Hepatocyte (in vitro differentiated cells): ENCODE data around the gene TREH. TPM values are rescaled to one million over a fixed set of nuclear protein-coding genes. Genes with fewer than 3 reads are reported as not detected.

Experiments
- DNase-seq: peaks from one replicate; pipeline ENCODE4 v3.0.0-alpha.2; 2016; ENCODE audit warnings: low spot score
- H2AFZ ChIP-seq: fragments of 200-600 bp; sonication (generic); 2 replicates; pipeline ENCODE4 v1.6.0; 2016; ENCODE audit warnings: antibody characterized with exemption, mild to moderate bottlenecking
- H3K27ac ChIP-seq: fragments of 200-600 bp; sonication (generic); 2 replicates; pipeline ENCODE4 v1.5.1; 2016; ENCODE audit warnings: mild to moderate bottlenecking
- H3K27me3 ChIP-seq: fragments of 200-600 bp; sonication (generic); 2 replicates; pipeline ENCODE4 v1.6.1; 2016
- H3K36me3 ChIP-seq: fragments of 200-600 bp; sonication (generic); replicated peaks from 2 replicates; pipeline ENCODE4 v1.5.1; 2016; ENCODE audit warnings: low read depth; ENCODE audit not compliant: insufficient read depth
- H3K4me1 ChIP-seq: fragments of 200-600 bp; sonication (generic); 2 replicates; pipeline ENCODE4 v1.5.1; 2016; ENCODE audit warnings: mild to moderate bottlenecking, moderate library complexity; ENCODE audit not compliant: insufficient read depth
- H3K4me2 ChIP-seq: fragments of 200-600 bp; sonication (generic); 2 replicates; pipeline ENCODE4 v1.6.0; 2016
- H3K4me3 ChIP-seq: fragments of 200-600 bp; sonication (generic); 2 replicates; pipeline ENCODE4 v1.5.1; 2016; ENCODE audit warnings: mild to moderate bottlenecking
- H3K79me2 ChIP-seq: fragments of 200-600 bp; sonication (generic); 2 replicates; pipeline ENCODE4 v1.6.0; 2017; ENCODE audit warnings: mild to moderate bottlenecking
- H3K9me2 ChIP-seq: fragments of 200-600 bp; sonication (generic); replicated peaks from 2 replicates; pipeline ENCODE4 v1.6.0; 2017; ENCODE audit warnings: mild to moderate bottlenecking; ENCODE audit not compliant: insufficient read depth
- H3K9me3 ChIP-seq: fragments of 200-600 bp; sonication (generic); 2 replicates; pipeline ENCODE4 v1.5.1; 2016; ENCODE audit warnings: low read depth, mild to moderate bottlenecking
- H4K20me1 ChIP-seq: fragments of 200-600 bp; sonication (generic); 2 replicates; pipeline ENCODE4 v1.6.0; 2016; ENCODE audit warnings: mild to moderate bottlenecking; ENCODE audit not compliant: insufficient read depth, poor library complexity, severe bottlenecking
- CTCF ChIP-seq: fragments of 200-600 bp; sonication (generic); IDR thresholded peaks from 2 replicates; pipeline ENCODE4 v1.5.1; 2016; ENCODE audit warnings: antibody characterized with exemption, mild to moderate bottlenecking; ENCODE audit not compliant: poor library complexity
- EZH2 ChIP-seq: fragments of 200-600 bp; sonication (generic); IDR thresholded peaks from 2 replicates; pipeline ENCODE4 v1.6.1; 2016; ENCODE audit warnings: antibody characterized with exemption, mild to moderate bottlenecking, borderline replicate concordance
- EZH2phosphoT487 ChIP-seq: fragments of 200-600 bp; sonication (generic); IDR thresholded peaks from one replicate; pipeline ENCODE4 v1.6.1; 2018; ENCODE audit warnings: antibody characterized with exemption, mild to moderate bottlenecking, low read depth, moderate library complexity; ENCODE audit not compliant: unreplicated experiment, severe bottlenecking
- WGBS: methylation state at CpG from one replicate; pipeline ENCODE4 v1.1.6; 2016; ENCODE audit warnings: low lambda C conversion rate; ENCODE audit errors: missing lambda C conversion rate; 5-methylcytosine and 5-hydroxymethylcytosine counted together
- polyA plus RNA-seq: library from polyadenylated mRNA; unstranded; fragments of >200 nt; fragmentation: Nextera tagmentation; extraction: Ambion mirVana; gene quantifications from 2 replicates; pipeline ENCODE4 v1.2.1, GENCODE V29; 2016
- total RNA-seq: library from RNA; depleted of rRNA; stranded (reverse); fragments of >200 nt; gene quantifications from 2 replicates; pipeline ENCODE4 v1.2.3, GENCODE V29; 2014

The TREH gene
- total and polyA plus RNA-seq, 2 experiments from 2014 or later, result 6.6 to 10.7 TPM

GRCh38 chr11:118638726-118639125 is 40.7 kb downstream of the TREH start:
- no peaks in the 10 kb centered on the region for H3K9me2 ChIP-seq
- no peak overlapping the region for H2AFZ ChIP-seq
- no peak overlapping the region for H3K4me3 ChIP-seq
- no peak for DNase-seq
- TF ChIP-seq EZH2phosphoT487 (no peak), EZH2 (no peak), CTCF (no peak)
- H3K9me3 ChIP-seq, result no peaks in the 10 kb centered on the region
- H3K4me1 ChIP-seq, result peaks cover 27% of the 10 kb centered on the region
- no peak overlapping the region for H3K4me2 ChIP-seq
- no peaks in the 10 kb centered on the region for H3K27me3 ChIP-seq
- WGBS, result 95% methylated on average over 6 of the region's 6 CpGs
- H3K27ac ChIP-seq, result no peak overlapping the region
- H3K79me2 ChIP-seq, result no peaks in the 10 kb centered on the region
- H4K20me1 ChIP-seq, result no peaks in the 10 kb centered on the region
- H3K36me3 ChIP-seq, result no peaks in the 10 kb centered on the region

GRCh38 chr11:118636569-118637290 is 42.7 kb downstream of the TREH start:
- Histone ChIP-seq H3K4me2 (no peak overlapping the region), H2AFZ (no peak overlapping the region), H3K4me3 (no peak overlapping the region), H3K79me2 (no peaks in the 10 kb centered on the region), H3K36me3 (no peaks in the 10 kb centered on the region), H3K9me3 (no peaks in the 10 kb centered on the region), H3K27ac (no peak overlapping the region), H3K4me1 (peaks cover 20% of the 10 kb centered on the region), H3K9me2 (no peaks in the 10 kb centered on the region), H3K27me3 (no peaks in the 10 kb centered on the region), H4K20me1 (no peaks in the 10 kb centered on the region)
- TF ChIP-seq CTCF, result no peak
- no peak for TF ChIP-seq EZH2
- no peak for TF ChIP-seq EZH2phosphoT487
- DNase-seq, result no peak
- WGBS, result 91% methylated on average over 8 of the region's 8 CpGs

- Histone ChIP-seq H3K4me2 (peak overlapping the region; percentile 75), H4K20me1 (no peaks in the 10 kb centered on the region), H3K27me3 (no peaks in the 10 kb centered on the region), H3K79me2 (no peaks in the 10 kb centered on the region), H3K9me3 (no peaks in the 10 kb centered on the region), H3K27ac (peak overlapping the region; percentile 67), H3K36me3 (no peaks in the 10 kb centered on the region), H3K9me2 (no peaks in the 10 kb centered on the region), H2AFZ (no peak overlapping the region), H3K4me3 (no peak overlapping the region), H3K4me1 (peaks cover 20% of the 10 kb centered on the region)
- 78% methylated on average over 2 of the region's 2 CpGs for WGBS
- no peak for TF ChIP-seq CTCF
- no peak for TF ChIP-seq EZH2
- TF ChIP-seq EZH2phosphoT487, result no peak
- DNase-seq, result no peak
Observed at GRCh38 chr11:118635642-118636041, 43.8 kb downstream of the TREH start.
